ENCODE data around the gene NEGR1. TPM values are rescaled to one million over a fixed set of nuclear protein-coding genes. Genes with fewer than 3 reads are reported as not detected.
"Not testable (repeated sequence)": the region's sequence is repeated elsewhere in the genome, so short reads cannot be mapped to it uniquely, and the experiment has no call there.

The NEGR1 gene
- total and polyA plus RNA-seq, 10 donors: 0.07 to 1.3 (median 0.54) TPM

DNA sequence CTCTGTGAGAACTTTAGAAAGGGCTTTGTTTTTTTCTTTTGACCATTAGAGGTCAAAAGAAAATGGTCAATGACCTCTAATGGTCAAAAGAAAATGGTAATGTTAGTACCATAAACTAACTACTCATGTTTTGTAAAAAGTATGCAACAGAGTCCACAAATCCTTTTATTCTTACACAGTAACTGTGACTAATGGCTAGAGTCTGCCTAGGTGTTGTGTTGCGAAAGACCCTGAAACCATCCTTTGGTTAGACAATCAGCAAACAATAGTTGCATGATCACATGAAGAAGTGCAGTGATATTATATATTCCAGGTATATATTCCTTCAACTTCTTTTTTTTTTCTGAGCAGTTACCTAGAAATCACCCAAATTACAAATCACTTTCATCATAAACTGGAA is 40.9 kb downstream of the NEGR1 start:
- DNase-seq: no peak
- intact Hi-C loops (cut with DNase I; ENCODE audit: low total_unique reads): no loop called here
- TF ChIP-seq CTCF (IDR thresholded peaks at IDR 0.05 in 8 of 11, conservative IDR thresholded peaks at IDR 0.05 in 3 of 11) (no peak), POLR2AphosphoS5 (IDR thresholded peaks at IDR 0.05) (no peak), POLR2A (IDR thresholded peaks at IDR 0.05) (no peak)
- Histone ChIP-seq H3K9me3 (no peaks in the 10 kb centered on the region), H3K36me3 (no peaks in the 10 kb centered on the region), H3K27me3 (replicated peaks in 1 of 7) (no peaks in the 10 kb centered on the region), H3K4me1 (no peaks in the 10 kb centered on the region), H3K27ac (no peak overlapping the region), H3K4me3 (no peak overlapping the region)
- 91 to 97% (median 93%) methylated on average over 1 of the region's 1 CpG for WGBS, 5 donors

DNA sequence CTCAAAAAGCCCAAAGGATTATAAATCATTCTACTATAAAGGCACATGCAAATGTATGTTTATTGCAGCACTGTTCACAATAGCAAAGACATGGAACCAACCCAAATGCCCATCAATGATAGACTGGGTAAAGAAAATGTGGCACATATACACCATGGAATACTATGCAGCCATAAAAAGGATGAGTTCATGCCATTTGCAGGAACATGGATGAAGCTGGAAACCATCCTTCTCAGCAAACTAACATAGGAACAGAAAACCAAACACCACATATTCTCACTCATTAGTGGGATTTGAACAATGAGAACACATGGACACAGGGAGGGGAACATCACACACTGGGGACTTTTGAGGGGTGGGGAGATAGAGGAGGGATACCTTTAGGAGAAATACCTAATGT is 46.4 kb downstream of the NEGR1 start:
- H3K4me3 ChIP-seq; H3K4me1 ChIP-seq; intact Hi-C loops (cut with DNase I; ENCODE audit: low total_unique reads); H3K27me3 ChIP-seq (replicated peaks in 1 of 7); DNase-seq; H3K36me3 ChIP-seq; H3K27ac ChIP-seq: not testable (repeated sequence)
- H3K9me3 ChIP-seq: peaks cover 0 to 12% (median 2%) of the 10 kb centered on the region in 8 donors

DNA sequence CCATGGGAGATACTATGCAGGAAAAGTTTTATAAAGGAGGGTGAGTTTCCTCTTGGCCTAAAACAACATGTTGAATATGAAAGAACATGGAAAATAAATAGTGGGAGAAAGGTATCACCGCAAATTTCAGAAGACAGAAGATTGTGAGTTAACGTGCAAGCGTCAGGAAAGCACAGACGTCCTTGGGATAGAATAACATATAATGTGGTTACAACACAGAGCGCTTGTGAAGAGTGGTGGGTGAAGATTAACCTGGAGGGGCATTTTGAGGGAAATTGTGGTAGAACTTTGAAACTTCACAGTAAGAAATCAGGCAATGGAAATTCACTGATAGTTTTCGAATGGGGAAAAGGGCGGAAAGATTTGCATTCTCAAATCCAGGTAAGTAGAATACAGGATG is 47.3 kb downstream of the NEGR1 start:
- no peaks in the 10 kb centered on the region for H3K27me3 ChIP-seq (replicated peaks in 1 of 7)
- H3K9me3 ChIP-seq: peaks cover 0 to 12% (median 2%) of the 10 kb centered on the region in 8 donors
- no peak overlapping the region for H3K27ac ChIP-seq
- H3K36me3 ChIP-seq: no peaks in the 10 kb centered on the region
- intact Hi-C loops (cut with DNase I; ENCODE audit: low total_unique reads): no loop called here
- TF ChIP-seq POLR2AphosphoS5 (IDR thresholded peaks at IDR 0.05): no peak
- TF ChIP-seq POLR2A (IDR thresholded peaks at IDR 0.05): no peak
- TF ChIP-seq CTCF (IDR thresholded peaks at IDR 0.05 in 8 of 11, conservative IDR thresholded peaks at IDR 0.05 in 3 of 11): no peak
- WGBS, 5 donors: 78 to 95% (median 81%) methylated on average over 7 of the region's 7 CpGs
- no peak for DNase-seq
- H3K4me3 ChIP-seq: no peak overlapping the region
- no peaks in the 10 kb centered on the region for H3K4me1 ChIP-seq

- 85 to 91% (median 89%) methylated on average over 1 of the region's 1 CpG for WGBS, 5 donors
- no peak for TF ChIP-seq CTCF (IDR thresholded peaks at IDR 0.05 in 8 of 11, conservative IDR thresholded peaks at IDR 0.05 in 3 of 11)
- no peak for TF ChIP-seq POLR2A (IDR thresholded peaks at IDR 0.05)
- no peak for TF ChIP-seq POLR2AphosphoS5 (IDR thresholded peaks at IDR 0.05)
These were observed 51.6 kb downstream of the NEGR1 start for GRCh38 chr1:72230746-72231145.

DNA sequence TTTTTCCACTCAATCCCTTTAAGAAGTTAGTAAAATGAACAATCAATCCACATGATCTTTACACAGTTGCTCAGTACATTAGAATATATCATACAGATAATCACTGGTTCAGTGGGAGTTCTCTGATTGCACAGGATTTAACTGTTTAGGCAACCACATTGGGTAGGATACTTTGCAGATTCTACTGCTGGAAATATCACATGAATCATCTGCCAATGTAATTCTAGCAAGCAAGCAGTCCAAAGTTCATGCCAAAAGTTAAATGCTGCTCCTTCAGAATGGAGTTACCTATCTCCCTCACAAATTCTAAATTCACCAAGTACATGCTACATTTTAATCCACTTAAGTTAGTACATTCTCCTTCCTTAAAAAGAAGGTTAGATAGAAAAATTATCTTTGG is 52.4 kb downstream of the NEGR1 start:
- TF ChIP-seq POLR2A (IDR thresholded peaks at IDR 0.05): no peak
- no peak for TF ChIP-seq POLR2AphosphoS5 (IDR thresholded peaks at IDR 0.05)
- TF ChIP-seq CTCF (IDR thresholded peaks at IDR 0.05 in 8 of 11, conservative IDR thresholded peaks at IDR 0.05 in 3 of 11): no peak
- H3K4me1 ChIP-seq: no peaks in the 10 kb centered on the region
- H3K4me3 ChIP-seq: no peak overlapping the region
- no peak for DNase-seq
- H3K9me3 ChIP-seq: peaks cover 0 to 7% (median 0%) of the 10 kb centered on the region in 8 donors
- intact Hi-C loops (cut with DNase I; ENCODE audit: low total_unique reads): no loop called here
- H3K36me3 ChIP-seq: no peaks in the 10 kb centered on the region
- no peaks in the 10 kb centered on the region for H3K27me3 ChIP-seq (replicated peaks in 1 of 7)
- H3K27ac ChIP-seq: no peak overlapping the region

More at GRCh38 chr1:72230746-72231145, 51.6 kb downstream of the NEGR1 start:
- intact Hi-C loops (cut with DNase I; ENCODE audit: low total_unique reads): no loop called here
- no peaks in the 10 kb centered on the region for H3K36me3 ChIP-seq
- DNase-seq: no peak
- H3K4me3 ChIP-seq: no peak overlapping the region
- no peak overlapping the region for H3K27ac ChIP-seq
- H3K4me1 ChIP-seq: no peaks in the 10 kb centered on the region
- H3K27me3 ChIP-seq (replicated peaks in 1 of 7): no peaks in the 10 kb centered on the region
- H3K9me3 ChIP-seq: peaks cover 0 to 11% (median under 1%) of the 10 kb centered on the region in 8 donors
